ENCODE measurements around the gene RBP2.

The RBP2 gene

DNA sequence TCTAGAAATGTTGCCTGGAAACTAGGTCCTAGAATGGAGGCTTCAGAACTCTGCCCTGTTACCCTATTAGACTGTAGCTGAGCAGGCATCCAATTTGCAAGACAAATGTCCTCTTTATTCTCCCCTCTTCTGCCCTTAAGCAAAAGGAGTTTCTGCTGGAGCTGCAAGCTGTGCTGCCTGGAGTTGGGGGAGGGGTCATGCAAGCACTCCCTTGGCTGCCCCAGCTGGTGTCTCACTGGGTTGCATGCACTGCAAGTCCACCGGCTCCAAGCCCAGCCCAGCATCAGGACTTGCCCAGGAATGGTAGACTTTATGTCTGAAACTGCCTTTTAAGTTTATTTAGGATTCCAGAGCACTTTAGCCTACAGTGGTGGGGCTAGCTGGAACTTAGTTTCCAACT, 15.7 kb upstream of the RBP2 start:
- TF ChIP-seq, protein P1, sequence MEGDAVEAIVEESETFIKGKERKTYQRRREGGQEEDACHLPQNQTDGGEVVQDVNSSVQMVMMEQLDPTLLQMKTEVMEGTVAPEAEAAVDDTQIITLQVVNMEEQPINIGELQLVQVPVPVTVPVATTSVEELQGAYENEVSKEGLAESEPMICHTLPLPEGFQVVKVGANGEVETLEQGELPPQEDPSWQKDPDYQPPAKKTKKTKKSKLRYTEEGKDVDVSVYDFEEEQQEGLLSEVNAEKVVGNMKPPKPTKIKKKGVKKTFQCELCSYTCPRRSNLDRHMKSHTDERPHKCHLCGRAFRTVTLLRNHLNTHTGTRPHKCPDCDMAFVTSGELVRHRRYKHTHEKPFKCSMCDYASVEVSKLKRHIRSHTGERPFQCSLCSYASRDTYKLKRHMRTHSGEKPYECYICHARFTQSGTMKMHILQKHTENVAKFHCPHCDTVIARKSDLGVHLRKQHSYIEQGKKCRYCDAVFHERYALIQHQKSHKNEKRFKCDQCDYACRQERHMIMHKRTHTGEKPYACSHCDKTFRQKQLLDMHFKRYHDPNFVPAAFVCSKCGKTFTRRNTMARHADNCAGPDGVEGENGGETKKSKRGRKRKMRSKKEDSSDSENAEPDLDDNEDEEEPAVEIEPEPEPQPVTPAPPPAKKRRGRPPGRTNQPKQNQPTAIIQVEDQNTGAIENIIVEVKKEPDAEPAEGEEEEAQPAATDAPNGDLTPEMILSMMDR (IDR thresholded peaks at IDR 0.05): no peak
- Mint-ChIP-seq H3K4me3 (no peak overlapping the region), H3K9me3 (peaks cover 58% of the 10 kb centered on the region), H3K4me1 (peaks cover 10% of the 10 kb centered on the region), H3K27me3 (ENCODE audit: low read depth, poor library complexity) (peaks cover 5% of the 10 kb centered on the region), H3K36me3 (ENCODE audit: low read depth) (peaks cover 43% of the 10 kb centered on the region), H3K27ac (no peak overlapping the region)
- DNase-seq: no peak

DNA sequence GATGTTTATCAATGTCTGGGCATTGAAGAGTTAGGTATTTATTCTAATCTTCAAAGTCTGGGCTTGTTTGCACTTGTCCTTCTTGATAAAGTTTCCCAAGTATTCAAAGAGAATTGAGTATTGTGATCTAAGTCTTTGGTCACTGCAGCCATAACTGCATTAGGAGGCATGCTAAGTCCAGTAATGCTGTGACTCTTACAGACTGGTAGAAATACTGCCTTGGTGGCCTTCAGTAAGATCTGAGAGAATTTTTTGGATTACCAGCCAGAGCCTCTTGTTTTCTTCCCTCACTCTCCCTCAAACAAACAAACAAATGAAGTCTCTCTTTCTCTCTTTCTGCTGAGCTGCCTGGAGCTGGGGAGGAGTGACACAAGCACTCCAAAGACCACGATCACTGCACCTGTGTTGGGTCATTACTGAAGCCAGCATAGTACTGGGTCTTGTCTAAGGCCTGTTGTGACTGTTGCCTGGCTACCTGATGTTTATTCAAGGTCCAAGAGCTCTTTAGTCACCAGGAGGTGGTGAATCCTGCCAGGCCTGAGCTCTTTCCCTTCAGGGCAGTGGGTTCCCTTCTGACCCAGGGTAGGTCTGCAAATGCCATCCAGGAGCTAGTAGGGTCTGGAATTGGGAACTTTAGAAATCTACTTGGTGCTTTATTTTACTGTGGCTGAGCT, 14.8 kb upstream of the RBP2 start:
- Mint-ChIP-seq H3K36me3 (ENCODE audit: low read depth) (peaks cover 38% of the 10 kb centered on the region), H3K27ac (no peak overlapping the region), H3K4me1 (peaks cover 10% of the 10 kb centered on the region), H3K4me3 (no peak overlapping the region), H3K27me3 (ENCODE audit: low read depth, poor library complexity) (peaks cover 5% of the 10 kb centered on the region), H3K9me3 (peaks cover 53% of the 10 kb centered on the region)
- TF ChIP-seq, protein P1 (IDR thresholded peaks at IDR 0.05): no peak
- DNase-seq: no peak

DNA sequence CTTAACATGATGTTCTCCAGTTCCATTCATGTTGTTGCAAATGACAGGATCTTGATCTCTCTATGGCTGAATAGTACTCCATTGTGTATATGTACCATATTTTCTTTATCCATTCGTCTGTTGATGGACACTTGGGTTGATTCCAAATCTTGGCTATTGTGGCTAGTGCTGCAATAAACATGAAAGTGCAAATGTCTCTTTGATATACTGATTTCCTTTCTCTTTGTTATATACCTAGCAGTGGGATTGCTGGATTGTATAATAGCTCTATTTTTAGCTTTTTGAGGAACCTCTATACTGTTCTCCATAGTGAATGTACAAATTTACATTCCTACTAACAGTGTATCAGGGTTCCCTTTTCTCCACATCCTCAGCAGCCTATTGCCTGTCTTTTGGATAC, 5.9 kb upstream of the RBP2 start:
- no peak overlapping the region for H3K4me3 Mint-ChIP-seq

DNA sequence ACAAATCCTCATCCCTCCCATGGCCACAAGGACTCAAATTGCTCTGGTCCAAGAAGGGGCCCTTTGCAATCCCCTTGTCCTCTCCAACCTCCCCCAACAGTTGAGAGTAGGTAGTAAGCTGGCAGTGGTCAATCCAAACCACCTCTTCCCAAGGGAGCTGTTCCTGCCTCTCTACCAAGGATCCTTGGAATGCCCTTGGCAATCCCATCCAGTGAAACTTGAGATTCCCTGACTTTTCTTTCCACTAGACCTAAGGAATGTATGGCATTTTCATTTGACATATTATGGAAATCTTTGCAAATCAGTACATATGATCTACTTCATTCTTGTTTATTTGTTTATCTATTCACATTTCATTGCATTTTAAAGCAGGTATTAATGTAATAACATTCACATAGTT, 4.8 kb upstream of the RBP2 start:
- Mint-ChIP-seq H3K36me3 (ENCODE audit: low read depth) (peaks cover 39% of the 10 kb centered on the region), H3K9me3 (peaks cover 19% of the 10 kb centered on the region), H3K4me1 (peaks cover 17% of the 10 kb centered on the region), H3K27ac (no peak overlapping the region), H3K4me3 (no peak overlapping the region), H3K27me3 (ENCODE audit: low read depth, poor library complexity) (no peaks in the 10 kb centered on the region)
- no peak for DNase-seq
- TF ChIP-seq, protein P1 (IDR thresholded peaks at IDR 0.05): no peak

More for the DNA sequence above, 5.9 kb upstream of the RBP2 start:
- peaks cover 19% of the 10 kb centered on the region for H3K9me3 Mint-ChIP-seq
- H3K27ac Mint-ChIP-seq: no peak overlapping the region
- H3K27me3 Mint-ChIP-seq (ENCODE audit: low read depth, poor library complexity): no peaks in the 10 kb centered on the region
- peaks cover 13% of the 10 kb centered on the region for H3K4me1 Mint-ChIP-seq
- peaks cover 39% of the 10 kb centered on the region for H3K36me3 Mint-ChIP-seq (ENCODE audit: low read depth)
- TF ChIP-seq, protein P1 (IDR thresholded peaks at IDR 0.05): no peak
- DNase-seq: no peak

DNA sequence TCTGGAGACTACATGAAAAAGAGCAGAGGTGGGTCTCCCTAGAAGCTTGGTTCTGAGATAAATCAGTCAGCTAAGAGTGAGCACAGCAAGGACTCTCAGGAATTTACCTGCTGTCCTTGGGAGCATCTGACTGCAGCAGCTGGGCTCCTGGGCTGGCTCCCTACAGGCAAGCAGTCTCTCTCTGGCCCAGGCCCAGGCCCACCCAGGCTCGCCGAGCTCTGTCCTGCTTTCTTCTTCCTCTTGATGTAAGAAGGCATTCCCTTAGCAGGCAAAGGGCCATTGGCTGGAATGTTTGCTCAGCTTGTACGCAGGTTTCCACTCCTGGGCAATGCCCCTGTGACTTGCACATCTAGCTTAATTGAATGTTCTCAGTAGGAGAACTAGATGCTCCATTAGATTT, 4.3 kb upstream of the RBP2 start:
- no peak overlapping the region for H3K4me3 Mint-ChIP-seq
- H3K36me3 Mint-ChIP-seq (ENCODE audit: low read depth): peaks cover 39% of the 10 kb centered on the region

More for the DNA sequence above, 4.3 kb upstream of the RBP2 start:
- TF ChIP-seq, protein P1 (IDR thresholded peaks at IDR 0.05): no peak
- no peaks in the 10 kb centered on the region for H3K27me3 Mint-ChIP-seq (ENCODE audit: low read depth, poor library complexity)
- peaks cover 18% of the 10 kb centered on the region for H3K9me3 Mint-ChIP-seq
- DNase-seq: no peak
- peaks cover 17% of the 10 kb centered on the region for H3K4me1 Mint-ChIP-seq
- no peak overlapping the region for H3K27ac Mint-ChIP-seq

All from nephron progenitor cell (in vitro differentiated cells).